Activated CD8-positive, alpha-beta memory T cell treated with anti-CD3 and anti-CD28 coated beads, Interleukin-2, amount 50 U/mL, for 24 hours (primary cell): Measurements from ENCODE around the gene TNFRSF14.
"Not testable (repeated sequence)": the region's sequence is repeated elsewhere in the genome, so short reads cannot be mapped to it uniquely, and the experiment has no call there.

Experiments used
- DNase-seq: peaks from one replicate; pipeline ENCODE4 v3.0.0-alpha.2; 2020; ENCODE audit errors: extremely low read depth

TNFRSF14 gene

GRCh38 chr1:2567083-2567679 lies 11.0 kb downstream of the TNFRSF14 start:
- no peak for DNase-seq

GRCh38 chr1:2568187-2568816 lies 12.1 kb downstream of the TNFRSF14 start:
- not testable (repeated sequence) for DNase-seq

- no peak for DNase-seq
Measured at GRCh38 chr1:2569060-2569459, 12.9 kb downstream of the TNFRSF14 start.

DNA sequence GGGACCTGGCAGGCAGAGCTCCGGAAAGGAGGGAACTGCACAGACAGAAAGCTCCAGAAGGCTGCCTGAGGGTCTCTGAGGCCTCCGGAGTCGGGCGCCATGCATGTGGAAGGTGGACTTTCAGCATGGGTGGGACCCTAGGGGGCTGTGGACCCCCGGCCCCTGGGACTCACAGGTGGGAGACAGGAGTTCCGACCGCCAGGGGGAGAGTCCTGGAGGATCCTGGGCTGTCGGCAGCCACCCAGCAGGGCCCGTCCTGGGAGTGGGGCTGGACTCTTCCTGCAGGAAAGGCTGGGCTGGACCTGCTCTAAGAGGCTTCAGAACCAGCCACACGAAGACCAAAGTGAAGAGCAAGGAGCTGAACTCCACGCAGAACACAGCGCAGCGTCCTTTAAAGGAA lies 13.5 kb downstream of the TNFRSF14 start:
- not testable (repeated sequence) for DNase-seq

DNA sequence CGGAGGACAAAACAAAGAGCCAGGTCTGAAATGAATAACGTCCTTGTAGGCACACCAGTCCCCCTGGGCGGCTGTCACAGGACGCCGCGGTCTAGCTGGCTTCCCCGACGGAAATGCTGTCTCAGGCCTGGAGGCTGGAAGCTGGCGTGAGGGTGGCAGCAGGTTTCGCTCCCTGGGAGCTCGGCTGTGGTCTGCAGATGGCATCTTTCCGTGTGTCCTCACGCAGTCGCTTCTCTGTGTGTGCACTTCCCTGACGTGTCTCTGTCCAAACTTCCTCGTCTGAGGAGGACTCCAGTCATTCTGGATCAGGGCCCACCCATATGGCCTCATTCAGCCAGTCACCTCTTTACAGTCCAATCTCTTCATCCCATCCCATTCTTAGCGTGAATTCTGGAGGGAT lies 14.2 kb downstream of the TNFRSF14 start:
- DNase-seq = no peak

DNA sequence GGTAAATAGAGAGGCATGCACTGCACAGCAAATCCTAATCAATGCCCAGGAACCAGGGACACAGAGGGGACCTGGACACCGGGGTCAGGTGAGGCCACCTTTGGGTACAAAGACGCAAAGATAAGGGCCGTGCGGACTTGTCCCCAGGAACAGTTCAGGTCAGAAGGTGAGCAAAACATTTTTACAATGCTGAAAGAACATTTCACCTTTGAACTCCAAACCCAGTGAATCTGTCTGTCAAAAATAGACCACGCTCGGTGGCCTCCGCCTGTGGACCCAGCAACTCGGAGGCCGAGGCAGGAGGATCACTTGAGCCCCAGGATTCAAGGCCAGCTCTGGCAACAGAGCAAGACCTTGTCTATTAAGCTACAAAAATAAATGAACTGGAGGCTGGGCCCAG lies 15.2 kb downstream of the TNFRSF14 start:
- DNase-seq = no peak

- no peak for DNase-seq
Measured at GRCh38 chr1:2573250-2573920, 17.2 kb downstream of the TNFRSF14 start.

DNA sequence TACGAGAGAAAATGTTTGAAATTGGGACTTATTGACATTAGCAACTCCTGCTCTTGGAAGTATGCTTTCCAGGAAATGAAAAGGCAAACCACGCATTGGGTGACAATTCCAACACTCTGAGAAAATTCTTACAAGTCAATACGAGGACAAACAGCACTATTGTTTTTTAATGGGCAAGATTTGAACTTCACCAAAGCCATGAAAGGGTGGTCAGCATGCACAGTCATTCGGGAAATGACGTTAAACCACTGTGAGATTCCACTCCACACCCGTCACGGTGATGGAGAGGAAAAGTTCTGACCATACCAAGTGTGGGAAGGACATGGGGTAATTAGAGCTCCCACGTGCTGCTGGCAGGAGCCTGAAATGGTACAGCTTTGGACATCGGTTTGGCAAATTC lies 18.2 kb downstream of the TNFRSF14 start:
- no peak for DNase-seq

DNA sequence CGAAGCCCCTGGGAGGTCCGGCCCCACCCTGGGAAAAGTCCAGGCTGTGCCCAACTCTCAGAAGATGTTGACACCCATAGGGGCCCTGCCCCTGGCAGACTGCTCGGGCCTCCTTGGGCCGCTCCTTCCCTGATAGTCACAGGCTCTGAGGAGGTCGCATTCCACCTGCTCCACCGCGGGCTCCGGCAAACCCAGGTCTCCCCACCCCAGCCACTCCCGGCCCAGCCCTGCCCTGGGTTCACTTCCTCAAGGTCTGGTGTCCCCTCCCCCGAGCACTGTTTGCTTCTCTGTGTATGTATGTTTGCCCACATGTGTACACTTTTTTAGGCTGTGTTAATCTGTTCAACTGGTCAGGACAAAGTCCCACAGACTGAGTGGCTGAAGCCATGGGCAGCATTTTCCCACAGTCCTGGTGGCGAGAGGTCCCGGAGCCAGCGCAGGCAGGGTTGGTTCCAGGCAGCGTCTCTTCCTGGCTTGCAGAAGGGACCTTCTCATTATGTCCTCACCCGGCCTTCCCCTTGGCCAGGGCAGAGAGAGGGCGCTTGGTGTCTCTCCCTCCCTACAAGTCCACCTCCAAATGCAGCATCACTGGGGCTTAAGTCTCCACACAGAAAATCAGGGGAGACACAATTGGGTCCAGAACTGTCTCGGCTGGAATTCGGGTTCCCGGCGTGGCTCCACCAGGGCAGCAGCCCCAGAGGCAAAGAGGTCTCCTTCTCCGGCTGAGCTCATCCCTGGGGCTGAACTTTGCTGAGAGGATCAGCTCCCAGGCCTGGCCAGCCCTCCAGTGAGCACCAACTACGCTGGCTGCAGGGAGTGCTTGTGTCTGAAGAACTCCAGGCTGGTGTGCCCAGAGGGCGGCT lies 19.9 kb downstream of the TNFRSF14 start:
- no peak for DNase-seq

GRCh38 chr1:2577565-2578075 lies 21.4 kb downstream of the TNFRSF14 start:
- not testable (repeated sequence) for DNase-seq

DNA sequence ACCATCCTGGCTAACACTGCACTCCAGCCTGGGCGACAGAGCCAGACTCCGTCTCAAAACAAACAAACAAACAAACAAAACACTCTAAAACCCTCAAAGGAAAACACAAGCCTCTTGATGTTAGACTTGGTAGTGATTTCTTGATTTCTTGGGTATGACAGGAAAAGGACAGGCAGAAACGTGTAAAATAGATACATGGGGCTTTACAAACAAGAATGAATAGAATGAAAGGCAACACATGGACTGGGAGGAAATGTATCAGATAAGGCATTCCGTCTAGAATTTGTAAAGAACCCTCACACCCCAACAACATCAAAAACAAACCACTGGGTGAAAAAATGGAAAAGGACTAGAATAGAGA lies 22.6 kb downstream of the TNFRSF14 start:
- no peak for DNase-seq

DNA sequence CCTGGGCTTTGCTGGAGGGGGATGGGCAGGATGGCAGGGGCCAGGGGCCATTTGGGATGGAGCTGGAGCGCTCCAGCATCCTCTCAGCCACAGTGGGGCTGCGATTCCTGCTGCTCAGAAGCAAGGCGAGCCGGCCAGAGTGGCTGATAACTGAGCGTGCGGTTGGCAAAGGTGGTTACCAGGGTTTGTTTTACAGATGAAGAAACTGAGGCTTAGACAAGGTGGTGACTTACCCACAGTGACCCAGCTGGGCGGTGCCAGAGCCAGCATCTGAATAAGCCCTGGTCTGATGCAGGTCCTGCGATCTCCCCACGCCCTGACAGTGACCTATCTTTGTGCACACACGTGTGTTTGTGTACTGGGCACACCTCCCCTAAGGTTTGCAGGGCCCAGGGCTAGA lies 24.5 kb downstream of the TNFRSF14 start:
- DNase-seq = no peak

DNA sequence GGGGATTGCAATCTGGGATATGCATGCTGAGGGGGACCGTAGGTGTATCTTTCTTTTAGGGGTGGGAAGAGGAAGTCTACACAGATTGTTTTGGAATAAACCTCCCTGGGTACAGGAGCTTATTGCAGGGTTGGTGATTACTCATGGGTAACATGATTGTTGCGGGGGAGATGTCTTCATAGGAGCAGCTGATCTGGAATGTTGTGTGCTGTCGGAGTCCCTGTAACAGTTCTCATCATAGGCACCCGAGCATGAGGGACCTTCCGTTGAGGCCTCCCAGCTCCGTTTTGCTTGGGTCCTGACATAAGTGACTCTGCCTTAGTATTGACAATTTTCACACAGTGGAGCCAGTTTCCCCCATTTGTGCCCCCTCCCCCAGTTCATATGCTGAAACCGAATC lies 26.2 kb downstream of the TNFRSF14 start:
- no peak for DNase-seq

DNA sequence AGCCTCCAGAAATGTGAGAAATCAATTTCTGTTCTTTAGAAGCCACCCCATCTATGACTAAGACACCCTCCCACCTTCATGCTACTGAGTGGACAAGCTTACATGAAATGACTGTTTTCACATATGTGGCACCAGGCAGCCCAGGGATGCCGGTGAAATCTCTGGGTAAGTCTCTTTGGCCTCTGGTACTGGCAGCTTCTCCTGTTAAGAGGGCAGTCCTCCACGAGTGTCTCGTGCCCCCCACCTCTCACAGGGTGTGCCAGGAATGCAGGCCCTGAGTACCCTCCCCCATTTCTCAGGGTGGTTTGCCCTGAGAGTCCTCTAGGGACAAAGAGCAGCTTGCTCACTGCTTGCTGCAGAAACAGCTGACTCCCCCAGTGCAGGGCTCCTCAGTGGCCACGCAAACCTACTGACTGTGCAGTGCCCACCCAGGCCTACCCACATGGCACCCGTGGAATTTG lies 27.2 kb downstream of the TNFRSF14 start:
- DNase-seq = no peak

DNA sequence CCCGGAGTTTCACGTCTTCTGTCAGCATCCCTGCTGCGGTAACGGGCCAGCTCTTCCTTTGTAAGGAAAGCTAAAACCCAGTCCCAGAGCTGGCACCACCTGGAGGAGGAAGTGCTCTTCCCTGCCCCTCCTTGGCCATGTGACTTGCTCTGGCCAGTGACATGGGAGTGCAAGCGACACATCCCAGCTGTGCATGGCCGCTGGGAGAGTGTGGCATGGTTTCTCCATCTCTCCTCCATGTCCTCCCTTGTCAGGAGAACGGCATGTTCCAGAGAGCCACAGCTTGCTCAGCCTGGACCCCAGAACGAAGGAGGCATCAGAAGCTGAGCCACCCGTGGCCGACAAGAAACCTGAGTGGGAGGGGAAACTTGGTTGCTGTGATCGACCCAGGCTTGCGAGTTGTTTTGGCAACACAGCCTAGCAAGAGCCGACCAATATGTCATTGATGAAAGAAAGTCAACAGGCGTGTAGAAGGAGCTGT lies 27.7 kb downstream of the TNFRSF14 start:
- no peak for DNase-seq

DNA sequence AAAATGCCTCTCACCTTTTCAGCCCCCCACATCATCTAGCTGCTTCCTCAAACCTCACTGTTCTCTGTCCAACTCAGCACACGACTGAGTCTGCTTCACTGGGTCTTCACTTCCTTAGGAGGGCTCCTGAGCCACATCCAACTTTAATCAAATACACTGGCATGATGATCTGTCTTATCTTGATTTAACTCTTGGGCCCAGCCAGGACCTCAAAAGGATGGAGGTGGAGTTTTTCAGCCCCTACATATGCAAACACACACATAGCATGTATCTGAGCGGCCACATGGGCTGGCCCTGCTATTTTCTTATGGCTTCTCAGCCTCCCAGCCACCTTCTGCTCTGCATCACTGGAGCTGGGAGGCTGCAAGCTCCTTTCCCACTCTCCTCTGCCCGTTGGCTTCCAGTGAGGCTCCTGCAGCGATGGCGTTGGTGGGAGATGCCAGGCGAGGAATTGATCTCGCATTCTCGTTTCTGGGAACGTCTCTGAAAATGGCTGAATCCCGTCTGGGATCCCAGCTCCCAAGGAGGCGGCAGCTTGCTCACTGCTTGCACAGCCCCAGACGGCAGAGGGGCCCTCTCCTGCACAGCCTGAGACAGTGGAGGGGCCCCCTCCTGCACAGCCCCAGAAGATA lies 28.6 kb downstream of the TNFRSF14 start:
- no peak for DNase-seq

DNA sequence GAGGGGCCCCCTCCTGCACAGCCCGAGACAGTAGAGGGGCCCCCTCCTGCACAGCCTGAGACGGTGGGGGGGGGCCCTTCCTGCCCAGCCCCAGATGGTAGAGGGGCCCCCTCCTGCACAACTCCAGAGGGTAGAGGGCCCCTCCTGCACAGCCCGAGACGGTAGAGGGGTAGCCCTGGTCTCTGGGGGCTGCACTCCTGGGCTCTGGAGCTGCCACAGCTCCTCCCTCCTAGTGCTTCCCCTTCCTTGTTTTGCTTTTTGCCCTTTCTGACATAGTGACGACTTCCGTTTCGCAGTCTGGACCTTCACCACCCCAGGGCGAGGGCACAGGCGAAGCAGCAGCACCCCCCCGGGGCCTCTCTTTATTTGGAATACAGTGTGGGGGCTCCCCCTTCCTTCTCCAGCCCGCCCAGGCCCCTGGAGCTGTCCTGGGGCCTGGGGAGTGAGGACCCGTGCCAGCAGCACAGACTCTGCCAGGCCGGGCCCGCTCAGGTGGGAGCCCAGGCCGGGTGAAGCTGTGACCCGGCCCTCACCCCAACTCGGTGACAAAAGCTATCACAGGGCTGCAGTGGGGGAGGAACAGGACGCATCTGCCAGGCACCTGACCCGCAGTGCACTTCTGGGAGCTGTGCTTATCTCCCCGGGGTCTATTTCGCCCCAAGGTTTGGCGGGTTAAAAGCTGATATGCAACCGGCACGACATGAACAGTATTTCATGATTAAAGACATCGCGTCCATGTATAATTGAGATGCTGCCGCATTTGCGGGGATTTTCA lies 29.3 kb downstream of the TNFRSF14 start:
- DNase-seq = peak; percentile 46

- DNase-seq = peak; percentile 90
Measured at GRCh38 chr1:2586154-2587070, 30.2 kb downstream of the TNFRSF14 start, which contains the start of gene PRXL2B. Gene PRXL2B, plus strand, starts transcription at chr1:2586777. Its CDS starts 109 bp downstream, at chr1:2586886.

DNA sequence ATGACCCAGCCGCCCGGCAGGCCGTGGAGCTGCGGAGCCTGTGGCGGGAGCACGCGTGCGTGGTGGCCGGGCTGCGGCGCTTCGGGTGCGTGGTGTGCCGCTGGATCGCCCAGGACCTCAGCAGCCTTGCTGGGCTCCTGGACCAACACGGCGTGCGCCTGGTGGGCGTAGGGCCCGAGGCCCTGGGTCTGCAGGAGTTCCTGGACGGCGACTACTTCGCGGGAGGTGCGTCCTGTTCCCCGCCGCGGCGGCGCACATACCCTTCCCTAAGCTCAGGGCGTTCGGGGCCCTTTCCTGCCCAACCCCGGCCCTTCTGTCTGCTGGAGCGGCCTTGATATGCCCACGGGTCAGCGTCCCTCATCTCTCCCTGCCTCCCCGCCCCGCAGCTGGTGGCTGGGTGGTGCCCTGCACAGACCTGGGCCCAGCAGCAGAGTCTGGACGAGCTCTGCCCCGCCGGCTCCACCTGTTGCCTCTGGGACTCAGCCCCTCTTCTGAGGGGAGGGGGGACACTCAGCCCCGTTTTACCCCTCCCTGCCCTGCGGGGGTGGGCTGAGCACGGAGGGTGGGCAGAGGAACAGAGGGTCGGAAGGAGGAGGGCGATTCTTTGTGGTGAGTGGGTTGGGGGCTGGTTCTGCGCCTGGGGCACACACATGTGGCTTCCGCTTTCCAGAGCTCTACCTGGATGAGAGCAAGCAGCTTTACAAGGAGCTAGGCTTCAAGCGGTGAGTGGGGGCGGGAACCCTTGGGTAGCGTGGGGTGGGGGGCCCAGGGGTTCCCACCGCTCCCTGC lies 31.1 kb downstream of the TNFRSF14 start:
- DNase-seq = no peak
